SKM-1 treated with dmso at 0.1 percent for 144 hours (cell line): ENCODE results near the gene ODAD3.
"Not testable (repeated sequence)": the region's sequence is repeated elsewhere in the genome, so short reads cannot be mapped to it uniquely, and the experiment has no call there.

Experiments used
- DNase-seq: peaks from one replicate; lab custom pipeline; 2025; ENCODE audit not compliant: unreplicated experiment; lab: John Stamatoyannopoulos, UW

ODAD3 gene

GRCh38 chr19:11461453-11461852 lies 26.5 kb upstream of the ODAD3 start:
- no peak for DNase-seq

- no peak for DNase-seq
These were observed 25.3 kb upstream of the ODAD3 start for GRCh38 chr19:11460207-11460606.

- DNase-seq: not testable (repeated sequence)
These were observed 24.0 kb upstream of the ODAD3 start for GRCh38 chr19:11458912-11459311.

- no peak for DNase-seq
These were observed 23.4 kb upstream of the ODAD3 start for GRCh38 chr19:11458236-11458900.

- DNase-seq: no peak
These were observed 22.9 kb upstream of the ODAD3 start for GRCh38 chr19:11457831-11458230.

- DNase-seq: no peak
These were observed 22.2 kb upstream of the ODAD3 start for GRCh38 chr19:11457115-11457514.

- DNase-seq: no peak
These were observed 21.7 kb upstream of the ODAD3 start for GRCh38 chr19:11456659-11457058.

- DNase-seq: not testable (repeated sequence)
These were observed 20.3 kb upstream of the ODAD3 start for GRCh38 chr19:11455233-11455554.

- no peak for DNase-seq
These were observed 18.8 kb upstream of the ODAD3 start for GRCh38 chr19:11453468-11454341.

- no peak for DNase-seq
These were observed 17.8 kb upstream of the ODAD3 start for GRCh38 chr19:11452620-11453310.

GRCh38 chr19:11451871-11452619 lies 17.1 kb upstream of the ODAD3 start:
- DNase-seq: no peak

- no peak for DNase-seq
These were observed 16.5 kb upstream of the ODAD3 start for GRCh38 chr19:11451327-11451870.

GRCh38 chr19:11450570-11451326 lies 15.8 kb upstream of the ODAD3 start:
- no peak for DNase-seq

GRCh38 chr19:11448923-11449554 lies 14.1 kb upstream of the ODAD3 start:
- no peak for DNase-seq

GRCh38 chr19:11448410-11448809 lies 13.5 kb upstream of the ODAD3 start:
- no peak for DNase-seq

GRCh38 chr19:11447347-11448262 lies 12.7 kb upstream of the ODAD3 start:
- DNase-seq: no peak

- DNase-seq: peak; percentile 15
These were observed 11.9 kb upstream of the ODAD3 start for GRCh38 chr19:11446652-11447301.

GRCh38 chr19:11446271-11446651 lies 11.3 kb upstream of the ODAD3 start:
- DNase-seq: no peak
